A549 (cell line): ENCODE data around the gene TMEM232. TPM values are rescaled to one million over a fixed set of nuclear protein-coding genes. Genes with fewer than 3 reads are reported as not detected.

ENCODE experiments used
- ATAC-seq, 2 experiments: fragments of 200-7000 bp in 1 of 2; fragments of >200 bp in 1 of 2; cut with Nextera tagmentation in 1 of 2; cut with Tn5 transposase in 1 of 2; 3 replicates each; pipeline versions ENCODE4 v1.8.0 to v1.9.1; 2018 to 2020; ENCODE audit warnings: mild to moderate bottlenecking in 1 of 2, moderate library complexity in 1 of 2
- CTCF ChIA-PET: fragments of 300-600 bp; sonication (Branson Sonifier 250); formaldehyde crosslinking; extraction: SDS; loops from one replicate; lab custom pipeline; 2021; ENCODE audit warnings: antibody characterized with exemption, inconsistent platforms; lab: Yijun Ruan, JAX
- POLR2A ChIA-PET: fragments of 350-600 bp; formaldehyde crosslinking; extraction: SDS; loops from one replicate; lab custom pipeline; 2021; ENCODE audit warnings: antibody characterized with exemption, inconsistent platforms; lab: Yijun Ruan, JAX
- DNase-seq, 2 experiments: peaks; one replicate each; pipeline versions ENCODE4 v3.0.0 to v3.0.0-alpha.2; 2011 to 2016; ENCODE audit warnings: low read depth in 1 of 2, low spot score in 1 of 2
- FAIRE-seq: peaks from 2 replicates; lab custom pipeline; 2011; peaks lifted over from hg19 to GRCh38; lab: Jason Lieb, UNC
- H3K27ac ChIP-seq, 2 experiments: fragments of >200 bp; sonication (Bioruptor Twin); formaldehyde crosslinking; 3 replicates each; pipeline ENCODE4 v1.5.1; 2016 to 2017
- H3K4me1 ChIP-seq: fragments of >200 bp; sonication (Bioruptor Twin); formaldehyde crosslinking; 3 replicates; pipeline ENCODE4 v1.6.1; 2016
- H3K4me2 ChIP-seq: fragments of >200 bp; sonication (Bioruptor Twin); formaldehyde crosslinking; 3 replicates; pipeline ENCODE4 v1.6.1; 2016
- H3K4me3 ChIP-seq: fragments of >200 bp; sonication (Bioruptor Twin); formaldehyde crosslinking; 3 replicates; pipeline ENCODE4 v1.5.1; 2016
- H3K9me3 ChIP-seq: fragments of >200 bp; sonication (Bioruptor Twin); formaldehyde crosslinking; 3 replicates; pipeline ENCODE4 v1.6.1; 2016
- CHD2 ChIP-seq: fragments of 150-350 bp; IDR thresholded peaks from 2 replicates; pipeline ENCODE4 v1.6.1; 2014; ENCODE audit warnings: low read length; ENCODE audit not compliant: partially characterized antibody
- EHF ChIP-seq: fragments of 250-450 bp; sonication (Bioruptor Pico); IDR thresholded peaks from 2 replicates; pipeline ENCODE4 v1.5.0; 2020; ENCODE audit warnings: mild to moderate bottlenecking
- EP300 ChIP-seq, 2 experiments: fragments of >200 bp; sonication (Bioruptor Twin); formaldehyde crosslinking; IDR thresholded peaks; 2 replicates in 1 of 2; 3 replicates in 1 of 2; pipeline ENCODE4 v1.6.1; 2016 to 2017
- FOXS1 ChIP-seq: fragments of 250-450 bp; sonication (Bioruptor Pico); IDR thresholded peaks from 2 replicates; pipeline ENCODE4 v1.5.0; 2020; ENCODE audit warnings: mild to moderate bottlenecking, moderate library complexity
- GATA3 ChIP-seq: IDR thresholded peaks from 2 replicates; pipeline ENCODE4 v1.6.1; 2012; ENCODE audit warnings: borderline replicate concordance
- HOXB13 ChIP-seq: fragments of 250-450 bp; sonication (Bioruptor Pico); IDR thresholded peaks from 2 replicates; pipeline ENCODE4 v1.5.0; 2020; ENCODE audit warnings: low read depth, mild to moderate bottlenecking, moderate library complexity
- HOXB5 ChIP-seq: fragments of 250-450 bp; sonication (Bioruptor Pico); IDR thresholded peaks from 2 replicates; pipeline ENCODE4 v1.5.0; 2020; ENCODE audit warnings: mild to moderate bottlenecking, moderate library complexity
- KDM1A ChIP-seq: fragments of 200-600 bp; sonication (generic); IDR thresholded peaks from 2 replicates; pipeline ENCODE4 v1.6.1; 2016; ENCODE audit warnings: low read depth, mild to moderate bottlenecking
- KDM5A ChIP-seq: fragments of 200-600 bp; sonication (generic); IDR thresholded peaks from 2 replicates; pipeline ENCODE4 v1.6.1; 2016; ENCODE audit warnings: antibody characterized with exemption, mild to moderate bottlenecking
- MAFK ChIP-seq: fragments of 450-650 bp; IDR thresholded peaks from 2 replicates; pipeline ENCODE4 v1.6.1; 2014; ENCODE audit not compliant: partially characterized antibody
- NPAS2 ChIP-seq: fragments of 250-450 bp; sonication (Bioruptor Pico); IDR thresholded peaks from 2 replicates; pipeline ENCODE4 v1.8.0; 2022; ENCODE audit warnings: mild to moderate bottlenecking, moderate library complexity, borderline replicate concordance
- POLR2A ChIP-seq: IDR thresholded peaks from 2 replicates; pipeline ENCODE4 v1.6.1; 2012; ENCODE audit warnings: mild to moderate bottlenecking, low read length
- RCOR1 ChIP-seq: fragments of 150-350 bp; IDR thresholded peaks from 2 replicates; pipeline ENCODE4 v1.6.1; 2014; ENCODE audit warnings: antibody characterized with exemption, low read length, low read depth
- RNF2 ChIP-seq: fragments of 200-600 bp; sonication (generic); IDR thresholded peaks from 2 replicates; pipeline ENCODE4 v1.6.1; 2016; ENCODE audit warnings: low read depth, mild to moderate bottlenecking, antibody characterized with exemption, moderate library complexity, borderline replicate concordance
- SREBF2 ChIP-seq: fragments of 450-650 bp; IDR thresholded peaks from 2 replicates; pipeline ENCODE4 v1.6.1; 2014; ENCODE audit warnings: mild to moderate bottlenecking, moderate library complexity
- TFCP2L1 ChIP-seq: fragments of 250-450 bp; sonication (Bioruptor Pico); IDR thresholded peaks from 2 replicates; pipeline ENCODE4 v1.5.0; 2021; ENCODE audit warnings: mild to moderate bottlenecking
- TP53 ChIP-seq: fragments of 250-450 bp; sonication (Bioruptor Pico); IDR thresholded peaks from 2 replicates; pipeline ENCODE4 v1.5.0; 2021; ENCODE audit warnings: mild to moderate bottlenecking, moderate library complexity
- ZFP36 ChIP-seq: fragments of 450-650 bp; IDR thresholded peaks from 2 replicates; pipeline ENCODE4 v1.6.1; 2014; ENCODE audit warnings: borderline replicate concordance; ENCODE audit not compliant: partially characterized antibody
- WGBS: methylation state at CpG from one replicate; pipeline ENCODE4 v1.1.6; 2017; ENCODE audit errors: missing lambda C conversion rate; 5-methylcytosine and 5-hydroxymethylcytosine counted together
- polyA plus RNA-seq, 4 experiments: library from polyadenylated mRNA; depleted of rRNA in 3 of 4; stranded (reverse); fragments of >200 nt; fragmentation: RNase III in 1 of 4; extraction: RNeasy Plus Mini Kit Qiagen cat#74134 plus additional on column Dnase treatment in 1 of 4; gene quantifications; 2 replicates in 3 of 4; 3 replicates in 1 of 4; pipeline ENCODE4 v1.2.3, GENCODE V29; 2011 to 2017
- TF ChIP-seq, protein P1 (sequence below): fragments of 250-450 bp; sonication (Bioruptor Pico); IDR thresholded peaks from 2 replicates; pipeline ENCODE4 v1.5.0; 2020; ENCODE audit warnings: low read depth, mild to moderate bottlenecking, moderate library complexity
- TF ChIP-seq, protein P2 (sequence below): fragments of 200-600 bp; sonication (generic); IDR thresholded peaks from 2 replicates; pipeline ENCODE4 v1.6.1; 2016; ENCODE audit warnings: antibody characterized with exemption, mild to moderate bottlenecking, moderate library complexity
- TF ChIP-seq, protein P3 (sequence below): IDR thresholded peaks from 2 replicates; pipeline ENCODE4 v1.6.1; 2012
- TF ChIP-seq, protein P4 (sequence below): fragments of 250-450 bp; sonication (Bioruptor Pico); IDR thresholded peaks from 2 replicates; pipeline ENCODE4 v1.5.0; 2021; ENCODE audit warnings: mild to moderate bottlenecking, moderate library complexity, borderline replicate concordance

TMEM232 gene
- polyA plus RNA-seq, 2 of the 4 experiments (the other 2 are of a cell fraction) = 0.12 to 0.39 TPM

DNA sequence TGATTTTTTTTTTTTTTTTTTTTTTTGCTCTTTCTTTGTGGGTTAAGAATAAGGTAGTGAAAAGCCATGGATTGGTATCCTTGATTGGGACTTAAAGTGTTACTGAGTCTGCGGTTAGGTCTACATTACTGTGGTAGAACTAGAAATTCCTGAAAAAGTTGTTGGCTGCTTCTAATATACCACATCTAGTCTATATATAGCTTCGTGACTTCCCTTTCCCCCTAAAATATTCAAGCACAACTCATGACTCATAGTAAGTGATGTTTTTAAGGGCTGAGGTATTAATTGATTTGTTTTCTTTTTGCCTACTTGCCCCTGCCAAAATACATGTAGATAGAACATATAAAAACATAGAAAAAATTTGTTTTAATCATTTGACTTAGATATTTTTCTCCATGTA is 247.6 kb downstream of the TMEM232 start:
- POLR2A ChIA-PET = no interaction called here
- no peaks in the 10 kb centered on the region for H3K9me3 ChIP-seq
- no peak overlapping the region for H3K4me3 ChIP-seq
- no peaks in the 10 kb centered on the region for H3K4me1 ChIP-seq
- TF ChIP-seq ZFP36 = no peak
- TF ChIP-seq NPAS2 (CRISPR knock-in tag) = no peak
- TF ChIP-seq TP53 = no peak
- TF ChIP-seq GATA3 = no peak
- TF ChIP-seq, protein P1, sequence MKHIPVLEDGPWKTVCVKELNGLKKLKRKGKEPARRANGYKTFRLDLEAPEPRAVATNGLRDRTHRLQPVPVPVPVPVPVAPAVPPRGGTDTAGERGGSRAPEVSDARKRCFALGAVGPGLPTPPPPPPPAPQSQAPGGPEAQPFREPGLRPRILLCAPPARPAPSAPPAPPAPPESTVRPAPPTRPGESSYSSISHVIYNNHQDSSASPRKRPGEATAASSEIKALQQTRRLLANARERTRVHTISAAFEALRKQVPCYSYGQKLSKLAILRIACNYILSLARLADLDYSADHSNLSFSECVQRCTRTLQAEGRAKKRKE (CRISPR knock-in tag) = no peak
- no peak for TF ChIP-seq TFCP2L1 (CRISPR knock-in tag)
- no peak for TF ChIP-seq HOXB13 (CRISPR knock-in tag)
- TF ChIP-seq, protein P2, sequence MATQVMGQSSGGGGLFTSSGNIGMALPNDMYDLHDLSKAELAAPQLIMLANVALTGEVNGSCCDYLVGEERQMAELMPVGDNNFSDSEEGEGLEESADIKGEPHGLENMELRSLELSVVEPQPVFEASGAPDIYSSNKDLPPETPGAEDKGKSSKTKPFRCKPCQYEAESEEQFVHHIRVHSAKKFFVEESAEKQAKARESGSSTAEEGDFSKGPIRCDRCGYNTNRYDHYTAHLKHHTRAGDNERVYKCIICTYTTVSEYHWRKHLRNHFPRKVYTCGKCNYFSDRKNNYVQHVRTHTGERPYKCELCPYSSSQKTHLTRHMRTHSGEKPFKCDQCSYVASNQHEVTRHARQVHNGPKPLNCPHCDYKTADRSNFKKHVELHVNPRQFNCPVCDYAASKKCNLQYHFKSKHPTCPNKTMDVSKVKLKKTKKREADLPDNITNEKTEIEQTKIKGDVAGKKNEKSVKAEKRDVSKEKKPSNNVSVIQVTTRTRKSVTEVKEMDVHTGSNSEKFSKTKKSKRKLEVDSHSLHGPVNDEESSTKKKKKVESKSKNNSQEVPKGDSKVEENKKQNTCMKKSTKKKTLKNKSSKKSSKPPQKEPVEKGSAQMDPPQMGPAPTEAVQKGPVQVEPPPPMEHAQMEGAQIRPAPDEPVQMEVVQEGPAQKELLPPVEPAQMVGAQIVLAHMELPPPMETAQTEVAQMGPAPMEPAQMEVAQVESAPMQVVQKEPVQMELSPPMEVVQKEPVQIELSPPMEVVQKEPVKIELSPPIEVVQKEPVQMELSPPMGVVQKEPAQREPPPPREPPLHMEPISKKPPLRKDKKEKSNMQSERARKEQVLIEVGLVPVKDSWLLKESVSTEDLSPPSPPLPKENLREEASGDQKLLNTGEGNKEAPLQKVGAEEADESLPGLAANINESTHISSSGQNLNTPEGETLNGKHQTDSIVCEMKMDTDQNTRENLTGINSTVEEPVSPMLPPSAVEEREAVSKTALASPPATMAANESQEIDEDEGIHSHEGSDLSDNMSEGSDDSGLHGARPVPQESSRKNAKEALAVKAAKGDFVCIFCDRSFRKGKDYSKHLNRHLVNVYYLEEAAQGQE = no peak
- no peak for TF ChIP-seq KDM5A
- TF ChIP-seq KDM1A = no peak
- TF ChIP-seq RCOR1 = no peak
- TF ChIP-seq CHD2 = no peak
- FAIRE-seq = no peak
- no peak for ATAC-seq
- no peak overlapping the region for H3K4me2 ChIP-seq
- no peak overlapping the region for H3K27ac ChIP-seq
- WGBS = 25% methylated on average over 2 of the region's 2 CpGs
- CTCF ChIA-PET = no interaction called here
- no peak for DNase-seq

DNA sequence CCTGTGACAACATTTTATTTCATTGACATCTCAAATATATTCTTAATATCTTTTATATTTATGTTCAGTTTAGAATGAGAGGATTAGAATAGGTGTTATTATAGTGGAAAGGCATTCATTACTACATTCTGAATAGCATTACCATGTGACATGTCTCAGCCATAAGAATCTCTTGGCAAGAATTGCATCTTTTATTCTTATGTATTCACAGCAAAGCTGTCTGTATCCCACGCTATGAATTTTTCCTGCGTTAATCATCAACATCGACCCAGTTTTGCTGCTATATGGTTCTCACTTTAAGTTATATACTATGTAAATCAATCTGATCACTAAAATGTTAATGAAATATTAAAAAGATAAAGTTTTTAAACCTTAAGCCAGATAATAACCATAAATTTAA is 248.6 kb downstream of the TMEM232 start:
- H3K27ac ChIP-seq = no peak overlapping the region
- FAIRE-seq (no peak), ATAC-seq (no peak), DNase-seq (no peak)
- H3K4me2 ChIP-seq = no peak overlapping the region
- no peak overlapping the region for H3K4me3 ChIP-seq
- no peaks in the 10 kb centered on the region for H3K9me3 ChIP-seq
- no peaks in the 10 kb centered on the region for H3K4me1 ChIP-seq
- no peak for TF ChIP-seq NPAS2 (CRISPR knock-in tag)
- TF ChIP-seq, protein P3, sequence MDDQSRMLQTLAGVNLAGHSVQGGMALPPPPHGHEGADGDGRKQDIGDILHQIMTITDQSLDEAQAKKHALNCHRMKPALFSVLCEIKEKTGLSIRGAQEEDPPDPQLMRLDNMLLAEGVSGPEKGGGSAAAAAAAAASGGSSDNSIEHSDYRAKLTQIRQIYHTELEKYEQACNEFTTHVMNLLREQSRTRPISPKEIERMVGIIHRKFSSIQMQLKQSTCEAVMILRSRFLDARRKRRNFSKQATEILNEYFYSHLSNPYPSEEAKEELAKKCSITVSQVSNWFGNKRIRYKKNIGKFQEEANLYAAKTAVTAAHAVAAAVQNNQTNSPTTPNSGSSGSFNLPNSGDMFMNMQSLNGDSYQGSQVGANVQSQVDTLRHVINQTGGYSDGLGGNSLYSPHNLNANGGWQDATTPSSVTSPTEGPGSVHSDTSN = no peak
- TF ChIP-seq TP53 = no peak
- TF ChIP-seq POLR2A = no peak
- no peak for TF ChIP-seq FOXS1 (CRISPR knock-in tag)
- TF ChIP-seq, protein P4, sequence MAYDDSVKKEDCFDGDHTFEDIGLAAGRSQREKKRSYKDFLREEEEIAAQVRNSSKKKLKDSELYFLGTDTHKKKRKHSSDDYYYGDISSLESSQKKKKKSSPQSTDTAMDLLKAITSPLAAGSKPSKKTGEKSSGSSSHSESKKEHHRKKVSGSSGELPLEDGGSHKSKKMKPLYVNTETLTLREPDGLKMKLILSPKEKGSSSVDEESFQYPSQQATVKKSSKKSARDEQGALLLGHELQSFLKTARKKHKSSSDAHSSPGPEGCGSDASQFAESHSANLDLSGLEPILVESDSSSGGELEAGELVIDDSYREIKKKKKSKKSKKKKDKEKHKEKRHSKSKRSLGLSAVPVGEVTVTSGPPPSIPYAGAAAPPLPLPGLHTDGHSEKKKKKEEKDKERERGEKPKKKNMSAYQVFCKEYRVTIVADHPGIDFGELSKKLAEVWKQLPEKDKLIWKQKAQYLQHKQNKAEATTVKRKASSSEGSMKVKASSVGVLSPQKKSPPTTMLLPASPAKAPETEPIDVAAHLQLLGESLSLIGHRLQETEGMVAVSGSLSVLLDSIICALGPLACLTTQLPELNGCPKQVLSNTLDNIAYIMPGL (CRISPR knock-in tag) = no peak
- TF ChIP-seq RCOR1 = no peak
- CTCF ChIA-PET = no interaction called here
- POLR2A ChIA-PET = no interaction called here
- under 1% methylated on average over 3 of the region's 3 CpGs for WGBS

DNA sequence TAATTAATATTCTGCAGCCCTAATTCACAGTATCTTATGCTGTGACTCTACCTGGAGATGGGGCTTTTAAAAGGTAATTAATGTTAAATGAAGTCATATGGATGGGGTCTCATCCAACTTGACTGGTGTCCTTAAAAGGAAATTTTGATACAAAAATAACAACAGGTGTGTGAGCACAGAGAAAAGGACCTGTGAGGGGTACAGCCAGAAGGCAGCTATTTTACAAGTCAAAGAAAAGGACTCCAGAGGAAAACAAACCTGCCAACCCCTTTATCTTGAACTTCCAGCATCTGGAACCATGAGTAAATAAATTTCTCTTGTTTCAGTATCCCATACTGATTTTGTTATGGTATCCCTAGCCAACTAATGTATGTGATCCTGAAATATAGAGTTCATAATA is 250.3 kb downstream of the TMEM232 start:
- no peak for ATAC-seq
- FAIRE-seq = no peak
- no peak for DNase-seq
- Histone ChIP-seq H3K4me2 (no peak overlapping the region), H3K9me3 (no peaks in the 10 kb centered on the region), H3K4me1 (no peaks in the 10 kb centered on the region), H3K4me3 (no peak overlapping the region), H3K27ac (no peak overlapping the region)
- POLR2A ChIA-PET = no interaction called here
- CTCF ChIA-PET = no interaction called here
- TF ChIP-seq MAFK (no peak), CHD2 (no peak), EP300 (IDR thresholded peaks at IDR 0.05) (no peak), SREBF2 (no peak), KDM5A (no peak), HOXB5 (CRISPR knock-in tag) (no peak), RNF2 (no peak), EHF (CRISPR knock-in tag) (no peak)
- TF ChIP-seq, protein P2 = no peak
- TF ChIP-seq, protein P1 (CRISPR knock-in tag) = no peak
